RPMI7951 (cell line): ENCODE results near the gene AGTRAP. TPM values are rescaled to one million over a fixed set of nuclear protein-coding genes. Genes with fewer than 3 reads are reported as not detected.
A peak's percentile ranks its signal among the peaks of the same experiment; 100 is the strongest.

Experiments
- DNase-seq: peaks from one replicate; pipeline ENCODE4 v3.0.0-alpha.2; 2012; ENCODE audit warnings: low read depth
- total RNA-seq: library from RNA; depleted of rRNA; stranded (reverse); fragments of >200 nt; shearing (Covaris generic); gene quantifications from 2 replicates; pipeline ENCODE4 v1.2.3, GENCODE V29; 2014

Gene AGTRAP
- total RNA-seq, 1 experiment from 2014 or later: 53.5 TPM

DNA sequence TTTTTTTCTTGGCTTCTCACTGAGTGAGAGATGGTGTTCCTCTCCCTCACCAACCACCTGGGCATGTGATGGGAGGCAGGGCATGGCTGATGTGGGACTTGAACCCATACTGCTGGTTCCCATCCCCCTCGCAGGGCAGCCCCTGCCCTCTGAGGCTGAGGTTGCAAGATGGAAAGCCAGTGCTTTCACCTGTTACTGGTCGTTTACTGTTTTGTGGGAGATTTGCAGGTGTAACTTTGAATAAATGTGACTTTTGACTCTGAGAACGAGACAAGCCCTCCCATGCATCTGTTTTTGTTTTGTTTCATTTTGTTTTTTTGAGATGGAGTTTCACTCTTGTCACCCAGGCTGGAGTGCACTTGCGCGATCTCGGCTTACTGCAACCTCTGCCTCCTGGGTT lies 47.6 kb downstream of the AGTRAP start:
- DNase-seq: no peak

DNA sequence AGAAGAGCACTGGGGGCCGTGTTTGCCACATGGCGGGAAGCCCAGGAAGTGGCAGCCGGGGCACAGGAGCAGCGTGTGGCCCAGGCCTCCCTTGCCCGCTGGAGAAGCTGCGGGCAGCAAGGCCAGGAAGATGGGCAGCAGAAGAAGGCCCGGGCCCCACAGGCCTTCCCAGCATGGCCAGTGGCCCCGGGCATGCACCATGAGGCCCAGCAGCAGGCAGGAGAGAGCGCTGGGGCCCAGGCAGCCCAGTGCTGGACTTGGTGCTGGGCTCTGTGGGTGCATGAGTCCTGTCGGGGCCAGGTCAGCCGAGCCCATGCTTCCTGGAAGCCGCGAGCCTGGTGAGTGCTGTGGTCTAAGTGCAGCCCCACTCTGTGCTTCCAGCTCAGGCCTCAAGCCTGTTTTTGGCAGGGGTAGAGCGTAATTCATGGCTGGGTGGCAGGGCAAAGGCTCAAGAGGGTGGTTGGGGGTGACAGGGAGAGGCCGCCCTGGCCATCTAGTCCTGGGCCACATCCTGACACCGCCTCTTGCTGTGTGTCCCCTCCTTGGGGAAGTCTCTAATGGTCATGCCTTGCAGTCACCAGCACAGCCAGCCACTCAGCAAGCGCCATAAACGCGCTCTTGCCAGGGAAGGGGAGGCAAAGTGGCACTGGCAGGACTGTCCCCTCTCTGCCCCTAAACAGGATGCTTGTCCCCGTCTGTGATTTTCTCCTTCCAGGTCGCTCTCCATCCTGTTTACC lies 48.5 kb downstream of the AGTRAP start:
- no peak for DNase-seq

DNA sequence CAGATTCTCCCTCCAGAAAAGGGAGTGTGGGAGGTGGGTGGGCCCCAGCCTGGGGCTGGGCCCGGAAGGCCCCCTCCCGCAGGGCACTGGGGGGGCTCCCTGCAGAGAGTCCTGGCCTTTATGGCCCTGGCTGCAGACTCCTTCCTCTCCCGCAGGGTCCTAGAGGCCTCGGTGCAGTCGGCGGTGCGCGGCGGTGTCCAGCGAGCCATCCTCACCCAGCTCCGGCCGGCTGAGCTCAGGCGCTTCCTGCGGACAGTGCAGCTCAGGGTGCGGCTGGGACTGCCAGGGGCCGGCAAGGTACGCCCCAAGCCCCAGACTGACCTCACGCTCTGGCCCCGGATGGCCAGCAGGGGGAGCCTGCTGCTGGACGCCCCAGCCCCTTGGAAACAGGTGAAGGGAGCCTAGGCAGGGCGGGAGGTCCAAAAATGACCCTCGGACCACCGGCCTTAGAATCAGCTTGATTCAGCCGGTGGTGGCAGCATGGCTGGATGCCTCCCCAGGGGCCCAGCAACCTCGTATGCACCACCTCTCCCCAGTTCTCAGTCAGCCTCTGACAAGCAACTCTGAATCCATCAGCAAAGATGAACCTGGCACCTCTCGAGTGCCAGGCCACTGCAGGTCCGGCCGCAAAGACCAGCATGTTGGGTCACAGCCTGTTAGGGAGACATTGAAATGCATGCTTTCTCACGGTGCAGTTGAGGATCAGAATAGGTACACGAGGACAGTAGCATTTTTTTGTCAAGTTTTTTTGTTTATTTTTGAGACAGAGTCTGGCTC lies 49.2 kb downstream of the AGTRAP start:
- peak; percentile 49 for DNase-seq

GRCh38 chr1:11786168-11786567 lies 50.2 kb downstream of the AGTRAP start:
- DNase-seq: no peak

DNA sequence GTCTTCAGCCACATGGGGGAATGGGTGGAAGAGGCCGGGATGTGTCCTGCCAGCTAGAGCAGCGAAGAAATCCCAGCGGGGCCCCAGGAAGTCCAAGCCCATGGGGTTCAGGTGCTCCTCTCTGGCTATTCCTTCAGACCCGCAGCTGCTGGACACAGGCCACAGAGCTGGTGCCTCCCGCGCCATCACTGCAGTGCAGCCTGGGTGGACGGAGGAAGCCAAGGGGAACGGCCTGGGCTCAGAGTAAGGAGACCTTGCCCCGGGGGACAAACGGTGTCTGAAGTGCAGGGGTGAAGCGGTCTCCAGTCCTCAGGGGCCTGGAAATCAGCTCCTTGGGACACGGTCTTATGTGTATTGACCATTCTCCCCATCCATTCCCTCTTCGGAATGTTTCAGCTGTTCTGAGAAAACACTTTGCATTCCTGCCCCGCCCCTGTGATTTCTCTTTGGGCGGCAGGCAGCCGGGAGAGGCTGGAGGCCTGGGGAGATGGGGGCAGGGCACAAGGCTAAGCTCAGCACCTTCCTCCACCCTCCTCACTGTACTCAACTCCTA lies 51.4 kb downstream of the AGTRAP start:
- DNase-seq: peak; percentile 31

GRCh38 chr1:11787804-11788436 lies 52.0 kb downstream of the AGTRAP start:
- DNase-seq: no peak

GRCh38 chr1:11788549-11789053 lies 52.7 kb downstream of the AGTRAP start:
- no peak for DNase-seq

- no peak for DNase-seq
These were observed 53.5 kb downstream of the AGTRAP start for GRCh38 chr1:11789126-11790067.

DNA sequence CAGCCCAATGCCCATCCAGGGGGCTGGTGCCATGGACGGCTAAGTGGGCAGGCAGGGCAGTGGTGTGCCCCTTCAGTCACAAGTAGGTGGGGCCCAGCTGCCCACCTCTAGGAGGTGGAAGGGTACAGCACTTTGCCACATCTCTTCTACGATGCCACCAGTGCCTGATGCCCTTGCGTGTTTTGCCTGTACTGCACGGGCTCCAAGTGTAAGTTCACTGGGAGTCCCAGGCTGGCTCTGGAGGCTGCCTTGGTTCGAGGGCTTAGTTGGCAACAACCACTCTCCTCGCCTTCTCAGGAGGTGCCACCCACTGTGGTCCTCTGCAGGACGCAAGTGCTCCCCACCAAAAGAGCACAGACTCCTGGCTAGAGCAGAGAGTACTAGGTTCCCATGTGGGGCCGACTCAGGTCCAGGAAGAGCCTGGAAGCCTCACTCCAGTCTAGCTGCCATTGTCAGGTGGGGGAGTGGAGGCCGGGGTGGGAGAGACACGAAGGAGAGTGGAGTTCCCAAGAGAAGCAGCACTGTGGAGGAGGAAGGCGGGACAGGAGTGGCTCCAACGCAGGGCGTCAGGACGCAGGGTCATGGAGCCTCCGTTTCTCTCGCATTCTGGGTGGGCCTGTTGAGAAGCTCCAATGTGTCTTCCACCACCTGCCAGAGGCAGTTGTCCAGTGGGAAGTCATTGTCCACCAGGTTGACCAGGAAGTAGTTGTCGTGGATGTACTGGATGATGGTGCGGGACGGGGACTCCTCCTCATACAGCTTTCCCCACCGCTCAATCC lies 54.4 kb downstream of the AGTRAP start:
- DNase-seq: no peak

- DNase-seq: peak; percentile 90
These were observed 55.2 kb downstream of the AGTRAP start for GRCh38 chr1:11790880-11791715.

DNA sequence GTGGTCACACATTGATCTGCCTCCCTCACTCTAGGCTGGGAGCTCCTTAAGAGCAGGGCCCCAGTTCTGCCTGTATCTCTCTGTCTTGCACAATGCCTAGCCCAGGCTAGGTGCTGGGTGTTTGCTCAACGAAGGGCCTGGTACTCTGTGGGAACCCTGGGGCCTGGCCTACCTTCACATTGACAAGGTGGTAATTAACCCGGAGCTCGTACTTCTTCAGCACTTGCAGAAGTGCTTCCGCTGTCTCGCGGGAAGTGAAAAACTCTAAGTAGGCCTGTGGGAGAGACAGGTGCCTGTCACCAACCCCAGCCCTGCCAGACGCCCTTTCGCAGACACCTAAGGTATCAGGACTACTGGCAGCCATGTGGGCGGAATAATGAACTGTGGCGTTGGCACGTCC lies 56.2 kb downstream of the AGTRAP start:
- DNase-seq: no peak

DNA sequence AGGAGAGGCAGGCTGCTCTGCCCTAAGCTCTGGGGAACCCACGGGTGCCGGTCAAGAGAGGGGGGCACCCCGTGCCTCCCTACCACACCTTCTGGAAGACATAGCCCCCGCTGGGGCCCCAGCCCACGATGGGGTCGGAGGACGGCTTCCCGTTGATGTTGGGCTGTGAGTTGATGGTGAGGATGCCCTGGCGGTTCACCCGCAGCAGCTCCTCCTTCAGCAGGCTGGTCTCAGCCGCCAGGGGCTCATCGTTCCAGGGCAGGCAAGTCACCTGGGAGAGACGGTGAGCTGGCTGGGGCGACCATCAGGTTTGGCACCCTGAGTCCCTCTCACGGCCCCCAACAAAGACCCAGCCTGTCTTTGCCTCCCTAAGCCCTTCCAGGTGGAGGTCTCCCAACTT lies 57.9 kb downstream of the AGTRAP start:
- DNase-seq: no peak

DNA sequence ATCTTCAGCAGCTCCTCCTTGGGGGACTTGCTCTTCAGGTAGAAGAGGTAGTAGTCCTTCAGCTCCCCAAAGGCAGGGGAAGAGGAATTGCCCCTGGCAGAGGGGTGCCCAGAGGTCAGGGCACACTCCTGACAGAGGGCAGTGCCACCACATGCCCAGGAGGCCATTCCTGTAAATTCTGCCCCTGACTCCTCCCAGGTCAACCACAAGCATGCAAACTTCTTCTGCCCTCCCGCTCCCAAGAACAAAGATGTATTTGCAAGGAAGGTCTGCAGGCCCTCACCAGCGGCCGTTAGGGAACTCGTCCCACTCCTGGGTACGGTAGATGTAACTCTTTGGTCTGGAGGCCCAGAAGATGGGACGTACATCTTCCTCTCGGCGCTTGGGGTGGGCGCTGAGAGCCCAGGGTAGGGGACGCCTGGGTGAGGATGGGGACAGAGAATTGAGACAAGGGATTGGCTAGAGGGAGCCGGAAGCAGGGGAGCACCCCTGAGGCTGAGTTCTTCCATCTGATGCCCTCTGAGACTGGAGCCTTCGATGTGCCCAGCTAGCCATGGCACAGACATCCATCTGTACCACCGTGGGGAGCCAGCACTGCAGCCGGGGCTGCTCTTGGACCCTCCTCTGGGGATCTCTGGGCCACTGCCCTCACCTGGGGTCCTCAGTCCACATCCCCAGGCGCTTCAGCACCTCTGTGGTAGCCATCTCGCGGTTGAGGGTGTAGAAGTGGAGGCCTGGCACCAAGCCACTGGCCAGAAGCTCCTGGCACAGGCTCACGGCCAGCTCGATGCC lies 58.7 kb downstream of the AGTRAP start:
- no peak for DNase-seq

GRCh38 chr1:11795238-11795890 lies 59.4 kb downstream of the AGTRAP start:
- DNase-seq: no peak

DNA sequence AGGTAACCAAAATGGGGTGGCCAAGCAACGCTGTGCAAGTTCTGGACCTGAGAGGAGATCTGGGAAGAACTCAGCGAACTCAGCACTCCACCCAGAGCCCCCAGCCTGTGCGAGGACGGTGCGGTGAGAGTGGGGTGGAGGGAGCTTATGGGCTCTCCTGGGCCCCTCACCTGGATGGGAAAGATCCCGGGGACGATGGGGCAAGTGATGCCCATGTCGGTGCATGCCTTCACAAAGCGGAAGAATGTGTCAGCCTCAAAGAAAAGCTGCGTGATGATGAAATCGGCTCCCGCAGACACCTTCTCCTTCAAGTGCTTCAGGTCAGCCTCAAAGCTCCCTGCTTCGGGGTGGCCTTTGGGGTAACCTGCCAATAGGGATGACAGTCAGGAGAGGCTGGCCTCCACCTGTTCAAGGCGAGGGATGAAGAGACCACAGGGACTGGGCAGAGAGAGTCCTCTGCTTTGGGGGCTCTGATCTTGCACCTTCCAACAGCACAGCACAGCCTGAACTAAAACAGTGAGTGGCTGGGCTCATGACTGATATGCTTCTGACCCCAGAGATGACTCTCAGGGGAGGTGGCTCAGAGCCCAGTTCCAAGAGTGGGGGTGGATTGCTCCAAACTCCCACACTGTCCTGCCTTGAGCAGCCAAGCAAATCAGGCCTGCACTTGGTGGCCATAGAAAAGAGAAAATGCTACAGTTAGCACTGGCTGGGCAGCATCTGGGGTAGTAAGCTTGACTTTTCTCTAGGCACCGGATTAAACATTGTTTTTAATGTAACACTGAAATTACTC lies 60.3 kb downstream of the AGTRAP start:
- DNase-seq: no peak

- no peak for DNase-seq
These were observed 61.7 kb downstream of the AGTRAP start for GRCh38 chr1:11797525-11798216.

- DNase-seq: no peak
These were observed 63.2 kb downstream of the AGTRAP start for GRCh38 chr1:11799099-11799498.
